ENCODE data around the gene SLC7A5. TPM values are rescaled to one million over a fixed set of nuclear protein-coding genes. Genes with fewer than 3 reads are reported as not detected.

The SLC7A5 gene
- total and polyA plus RNA-seq, 2 of the 13 experiments (the other 11 are each of a cell fraction or from before 2014, with no cell fraction given), result 79.6 to 155 TPM

DNA sequence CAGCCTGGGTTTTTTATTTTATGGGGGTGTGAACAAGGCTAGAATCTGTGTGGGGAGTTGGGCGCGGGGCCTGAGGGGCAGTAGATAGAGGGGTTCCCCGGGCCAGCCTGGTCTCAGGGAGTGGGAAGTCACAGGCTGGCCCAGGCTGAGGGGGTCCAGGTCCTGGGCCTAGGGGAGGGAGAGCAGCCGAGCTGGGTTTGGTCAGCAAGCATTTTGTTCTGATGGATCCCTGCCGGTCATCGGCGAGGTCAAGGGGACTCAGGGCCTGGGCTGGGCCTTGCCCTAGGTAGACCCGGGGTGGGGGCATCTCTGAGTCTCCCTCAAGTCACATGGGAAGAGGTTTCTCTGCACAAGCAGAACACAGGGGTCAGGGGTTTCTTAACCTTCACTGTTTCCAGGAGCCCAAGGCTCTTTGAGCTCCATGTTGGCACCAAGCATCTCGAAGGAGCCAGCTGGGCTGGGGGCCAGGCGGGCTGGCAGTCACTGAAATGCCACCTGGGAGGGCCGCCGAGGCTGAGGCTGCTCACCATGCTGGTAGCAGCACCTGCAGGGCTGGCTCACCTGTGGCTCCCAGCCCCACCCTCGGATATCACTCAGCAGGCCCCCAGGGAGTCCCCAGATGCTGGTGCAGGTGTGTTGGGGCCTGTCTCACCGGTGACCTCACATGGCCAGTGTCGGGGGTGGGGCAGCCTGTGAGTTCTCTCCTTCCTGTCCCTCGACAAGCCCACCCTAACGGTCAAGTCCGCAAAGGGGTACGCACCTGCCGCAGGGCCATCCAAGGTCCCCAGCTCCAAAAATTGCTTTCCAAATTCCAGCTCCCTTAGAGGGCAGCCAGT is 41.0 kb downstream of the SLC7A5 start (continued):
- TF ChIP-seq NFE2 (CRISPR knock-in tag; IDR thresholded peaks at IDR 0.05) (no peak), NFAT5 (CRISPR knock-in tag; IDR thresholded peaks at IDR 0.05) (no peak), ZNF331 (CRISPR knock-in tag; IDR thresholded peaks at IDR 0.05) (no peak), REPIN1 (CRISPR knock-in tag; IDR thresholded peaks at IDR 0.05; ENCODE audit: borderline replicate concordance, low read depth) (no peak), GABPB1 (CRISPR knock-in tag; IDR thresholded peaks at IDR 0.05) (peak; percentile 6; the same call in 1 of the 2 replicates), ZNF563 (CRISPR knock-in tag; IDR thresholded peaks at IDR 0.05) (0 out of 2 replicates have a peak, but pooled peaks have one; percentile 27), RFXAP (CRISPR knock-in tag; IDR thresholded peaks at IDR 0.05; ENCODE audit: borderline replicate concordance) (no peak), SOX6 (IDR thresholded peaks at IDR 0.05) (no peak), SOX6 (CRISPR knock-in tag; IDR thresholded peaks at IDR 0.05) (no peak), SIN3A (IDR thresholded peaks at IDR 0.05; ENCODE audit: borderline replicate concordance, low read depth, low read length) (no peak), SRF (IDR thresholded peaks at IDR 0.05; ENCODE audit: low read depth, low read length) (no peak), MIER3 (CRISPR knock-in tag; IDR thresholded peaks at IDR 0.05; ENCODE audit: borderline replicate concordance) (no peak)
- TF ChIP-seq, protein P1, sequence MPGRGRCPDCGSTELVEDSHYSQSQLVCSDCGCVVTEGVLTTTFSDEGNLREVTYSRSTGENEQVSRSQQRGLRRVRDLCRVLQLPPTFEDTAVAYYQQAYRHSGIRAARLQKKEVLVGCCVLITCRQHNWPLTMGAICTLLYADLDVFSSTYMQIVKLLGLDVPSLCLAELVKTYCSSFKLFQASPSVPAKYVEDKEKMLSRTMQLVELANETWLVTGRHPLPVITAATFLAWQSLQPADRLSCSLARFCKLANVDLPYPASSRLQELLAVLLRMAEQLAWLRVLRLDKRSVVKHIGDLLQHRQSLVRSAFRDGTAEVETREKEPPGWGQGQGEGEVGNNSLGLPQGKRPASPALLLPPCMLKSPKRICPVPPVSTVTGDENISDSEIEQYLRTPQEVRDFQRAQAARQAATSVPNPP (CRISPR knock-in tag; IDR thresholded peaks at IDR 0.05), result no peak
- TF ChIP-seq, protein P2, sequence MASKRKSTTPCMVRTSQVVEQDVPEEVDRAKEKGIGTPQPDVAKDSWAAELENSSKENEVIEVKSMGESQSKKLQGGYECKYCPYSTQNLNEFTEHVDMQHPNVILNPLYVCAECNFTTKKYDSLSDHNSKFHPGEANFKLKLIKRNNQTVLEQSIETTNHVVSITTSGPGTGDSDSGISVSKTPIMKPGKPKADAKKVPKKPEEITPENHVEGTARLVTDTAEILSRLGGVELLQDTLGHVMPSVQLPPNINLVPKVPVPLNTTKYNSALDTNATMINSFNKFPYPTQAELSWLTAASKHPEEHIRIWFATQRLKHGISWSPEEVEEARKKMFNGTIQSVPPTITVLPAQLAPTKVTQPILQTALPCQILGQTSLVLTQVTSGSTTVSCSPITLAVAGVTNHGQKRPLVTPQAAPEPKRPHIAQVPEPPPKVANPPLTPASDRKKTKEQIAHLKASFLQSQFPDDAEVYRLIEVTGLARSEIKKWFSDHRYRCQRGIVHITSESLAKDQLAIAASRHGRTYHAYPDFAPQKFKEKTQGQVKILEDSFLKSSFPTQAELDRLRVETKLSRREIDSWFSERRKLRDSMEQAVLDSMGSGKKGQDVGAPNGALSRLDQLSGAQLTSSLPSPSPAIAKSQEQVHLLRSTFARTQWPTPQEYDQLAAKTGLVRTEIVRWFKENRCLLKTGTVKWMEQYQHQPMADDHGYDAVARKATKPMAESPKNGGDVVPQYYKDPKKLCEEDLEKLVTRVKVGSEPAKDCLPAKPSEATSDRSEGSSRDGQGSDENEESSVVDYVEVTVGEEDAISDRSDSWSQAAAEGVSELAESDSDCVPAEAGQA (IDR thresholded peaks at IDR 0.05; ENCODE audit: low read depth), result no peak
- TF ChIP-seq, protein P2 (CRISPR knock-in tag; IDR thresholded peaks at IDR 0.05; ENCODE audit: borderline replicate concordance), result no peak
- TF ChIP-seq, protein P3, sequence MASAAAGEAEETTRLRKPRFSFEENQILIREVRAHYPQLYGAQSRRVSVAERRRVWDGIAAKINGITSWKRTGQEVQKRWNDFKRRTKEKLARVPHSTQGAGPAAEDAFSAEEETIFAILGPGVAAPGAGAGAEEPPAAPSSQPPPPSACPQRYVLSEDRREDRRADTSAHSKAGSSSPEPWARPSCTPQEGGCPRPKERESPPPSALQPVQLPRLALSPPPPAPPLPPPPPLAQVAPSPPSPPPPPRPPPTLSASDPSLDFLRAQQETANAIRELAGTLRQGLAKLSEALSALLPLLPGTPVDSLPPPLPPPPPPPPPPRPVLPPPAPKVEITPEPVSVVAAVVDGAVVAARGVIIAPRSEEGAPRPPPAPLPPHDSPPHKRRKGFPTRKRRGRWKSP (CRISPR knock-in tag; IDR thresholded peaks at IDR 0.05), result no peak
